Sigmoid colon (tissue), 7 donors: ENCODE measurements around the gene CLSTN2. TPM values are rescaled to one million over a fixed set of nuclear protein-coding genes. Genes with fewer than 3 reads are reported as not detected.

Source experiments
- DNase-seq: peaks from one replicate; pipeline ENCODE4 v3.0.0-alpha.2; 2019
- H3K27ac ChIP-seq, 4 donors: fragments of 200-600 bp; sonication (generic); one replicate each; pipeline ENCODE4 v1.5.1; 2016 to 2019; ENCODE audit warnings: mild to moderate bottlenecking in 1 of 4
- H3K27me3 ChIP-seq, 3 donors: fragments of 200-600 bp; sonication (generic); one replicate each; pipeline ENCODE4 v1.5.1; 2019; ENCODE audit warnings: mild to moderate bottlenecking in 1 of 3
- H3K36me3 ChIP-seq, 4 donors: fragments of 200-600 bp; sonication (generic); one replicate each; pipeline ENCODE4 v1.5.1; 2016 to 2019
- H3K4me1 ChIP-seq, 4 donors: fragments of 200-600 bp; sonication (generic); one replicate each; pipeline ENCODE4 v1.5.1; 2017 to 2019
- H3K4me3 ChIP-seq, 4 donors: fragments of 200-600 bp; sonication (generic); one replicate each; pipeline ENCODE4 v1.5.1; 2017 to 2019; ENCODE audit warnings: mild to moderate bottlenecking in 2 of 4, moderate library complexity in 1 of 4
- H3K9me3 ChIP-seq, 4 donors: fragments of 200-600 bp in 3 of 4; sonication (generic) in 3 of 4; one replicate each; pipeline versions ENCODE4 v1.5.1 to v1.6.1; 2013 to 2019
- EP300 ChIP-seq, 4 donors: sonication (generic); formaldehyde crosslinking; IDR thresholded peaks; one replicate each; pipeline ENCODE4 v1.6.1; 2017; ENCODE audit warnings: antibody characterized with exemption in 4 of 4
- POLR2A ChIP-seq, 2 donors: fragments of 450-650 bp; IDR thresholded peaks; one replicate each; pipeline ENCODE4 v1.6.1; 2016; ENCODE audit warnings: antibody characterized with exemption in 2 of 2, mild to moderate bottlenecking in 2 of 2, moderate library complexity in 2 of 2
- POLR2AphosphoS5 ChIP-seq, 4 donors: sonication (generic); formaldehyde crosslinking; IDR thresholded peaks; one replicate each; pipeline ENCODE4 v1.6.1; 2017; ENCODE audit warnings: antibody characterized with exemption in 4 of 4
- WGBS, 2 donors: extraction: QIAGEN DNeasy Blood & Tissue Kit; methylation state at CpG; one replicate each; pipeline ENCODE4 v1.1.7; 2013; 5-methylcytosine and 5-hydroxymethylcytosine counted together
- intact Hi-C: fragments of 100-400 bp; cut with DNase I; formaldehyde crosslinking; loops from one replicate; pipeline ENCODE4 v1.15.1; 2023
- polyA plus RNA-seq, 3 donors: library from polyadenylated mRNA; stranded (reverse); fragments of 200-250 nt; gene quantifications; one replicate each; pipeline ENCODE4 v1.2.3, GENCODE V29; 2013
- total RNA-seq, 4 donors: library from RNA; depleted of rRNA; stranded (reverse); fragments of >200 nt; gene quantifications; one replicate each; pipeline ENCODE4 v1.1.0, GENCODE V29; 2016
- TF ChIP-seq, protein P1 (sequence below), 4 experiments: fragments of 450-650 bp in 3 of 4; fragments of 200-600 bp in 1 of 4; IDR thresholded peaks; one replicate each; pipeline ENCODE4 v1.5.1; 2016 to 2019; ENCODE audit warnings: antibody characterized with exemption in 4 of 4, mild to moderate bottlenecking in 3 of 4, moderate library complexity in 2 of 4
- donor health status: healthy with polysubstance abuse.
- donor health status: Bipolar disorder and iron deficiency.
- donor health status: healthy.

The CLSTN2 gene
- total and polyA plus RNA-seq, 7 donors = 0.23 to 8.3 (median 2.7) TPM

DNA sequence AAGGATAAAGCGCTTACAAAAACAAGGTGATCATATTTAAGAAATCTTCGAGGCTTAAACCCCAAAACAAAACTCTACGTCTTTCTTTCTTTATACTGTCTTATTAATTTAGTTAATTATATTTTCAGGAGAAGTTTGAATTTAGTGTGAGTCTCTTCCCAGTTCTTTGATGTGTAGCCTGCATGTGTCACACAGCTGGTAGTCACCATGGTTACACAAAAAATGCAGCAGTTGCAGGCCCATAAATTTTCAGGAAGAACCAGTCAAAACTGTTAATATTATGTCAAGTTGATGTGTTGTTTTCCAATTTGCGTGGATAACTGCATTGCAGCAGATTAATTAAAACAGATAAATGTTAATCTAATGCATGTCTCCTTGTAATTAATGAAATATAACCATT lies 10.4 kb downstream of the CLSTN2 start:
- Histone ChIP-seq H3K9me3 (no peaks in the 10 kb centered on the region), H3K4me3 (no peak overlapping the region), H3K27ac (no peak overlapping the region), H3K27me3 (no peaks in the 10 kb centered on the region), H3K36me3 (no peaks in the 10 kb centered on the region), H3K4me1 (no peaks in the 10 kb centered on the region)
- WGBS, 2 donors = 84 to 85% methylated on average over 4 of the region's 4 CpGs
- TF ChIP-seq EP300 (IDR thresholded peaks at IDR 0.05) = no peak
- TF ChIP-seq POLR2A (IDR thresholded peaks at IDR 0.05) = no peak
- intact Hi-C loops = no loop called here
- DNase-seq = no peak

GRCh38 chr3:139945942-139946341 lies 11.0 kb downstream of the CLSTN2 start:
- no peak overlapping the region for H3K4me3 ChIP-seq
- H3K27ac ChIP-seq = no peak overlapping the region
- H3K9me3 ChIP-seq = no peaks in the 10 kb centered on the region
- DNase-seq = no peak
- intact Hi-C loops = no loop called here
- no peaks in the 10 kb centered on the region for H3K36me3 ChIP-seq
- no peak for TF ChIP-seq EP300 (IDR thresholded peaks at IDR 0.05)
- TF ChIP-seq POLR2AphosphoS5 (IDR thresholded peaks at IDR 0.05) = no peak
- no peak for TF ChIP-seq POLR2A (IDR thresholded peaks at IDR 0.05)
- TF ChIP-seq, protein P1, sequence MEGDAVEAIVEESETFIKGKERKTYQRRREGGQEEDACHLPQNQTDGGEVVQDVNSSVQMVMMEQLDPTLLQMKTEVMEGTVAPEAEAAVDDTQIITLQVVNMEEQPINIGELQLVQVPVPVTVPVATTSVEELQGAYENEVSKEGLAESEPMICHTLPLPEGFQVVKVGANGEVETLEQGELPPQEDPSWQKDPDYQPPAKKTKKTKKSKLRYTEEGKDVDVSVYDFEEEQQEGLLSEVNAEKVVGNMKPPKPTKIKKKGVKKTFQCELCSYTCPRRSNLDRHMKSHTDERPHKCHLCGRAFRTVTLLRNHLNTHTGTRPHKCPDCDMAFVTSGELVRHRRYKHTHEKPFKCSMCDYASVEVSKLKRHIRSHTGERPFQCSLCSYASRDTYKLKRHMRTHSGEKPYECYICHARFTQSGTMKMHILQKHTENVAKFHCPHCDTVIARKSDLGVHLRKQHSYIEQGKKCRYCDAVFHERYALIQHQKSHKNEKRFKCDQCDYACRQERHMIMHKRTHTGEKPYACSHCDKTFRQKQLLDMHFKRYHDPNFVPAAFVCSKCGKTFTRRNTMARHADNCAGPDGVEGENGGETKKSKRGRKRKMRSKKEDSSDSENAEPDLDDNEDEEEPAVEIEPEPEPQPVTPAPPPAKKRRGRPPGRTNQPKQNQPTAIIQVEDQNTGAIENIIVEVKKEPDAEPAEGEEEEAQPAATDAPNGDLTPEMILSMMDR (IDR thresholded peaks at IDR 0.05) = no peak
- H3K4me1 ChIP-seq = no peaks in the 10 kb centered on the region
- no peaks in the 10 kb centered on the region for H3K27me3 ChIP-seq

- DNase-seq = no peak
- intact Hi-C loops = no loop called here
These were observed 13.5 kb downstream of the CLSTN2 start for GRCh38 chr3:139948467-139948866.

DNA sequence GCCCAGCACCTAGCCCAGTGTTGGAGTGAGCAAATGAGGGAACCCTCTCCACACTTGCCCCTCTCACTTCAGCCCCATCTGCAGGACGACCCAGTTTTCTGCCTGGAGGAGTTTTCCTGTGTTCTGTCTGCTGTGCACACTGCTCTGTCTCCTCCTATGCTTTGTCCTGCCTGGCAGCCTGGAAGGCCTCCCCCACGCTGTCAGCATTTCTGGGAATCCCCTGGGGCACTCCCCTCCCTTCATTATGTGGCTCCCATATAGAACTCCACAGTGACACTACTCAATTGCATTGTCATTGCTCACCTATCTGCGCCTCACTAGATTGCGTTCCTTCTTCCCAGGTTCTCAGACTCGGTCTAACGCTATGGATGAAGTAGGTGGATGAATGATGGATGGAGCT lies 13.9 kb downstream of the CLSTN2 start:
- DNase-seq = no peak
- Histone ChIP-seq H3K4me3 (no peak overlapping the region), H3K36me3 (no peaks in the 10 kb centered on the region), H3K4me1 (no peaks in the 10 kb centered on the region), H3K9me3 (no peaks in the 10 kb centered on the region), H3K27ac (no peak overlapping the region), H3K27me3 (no peaks in the 10 kb centered on the region)
- intact Hi-C loops = no loop called here
- TF ChIP-seq POLR2A (IDR thresholded peaks at IDR 0.05) (no peak), POLR2AphosphoS5 (IDR thresholded peaks at IDR 0.05) (no peak), EP300 (IDR thresholded peaks at IDR 0.05) (no peak)
- TF ChIP-seq, protein P1 (IDR thresholded peaks at IDR 0.05) = no peak
- 77 to 80% methylated on average over 6 of the region's 6 CpGs for WGBS, 2 donors

More at GRCh38 chr3:139948467-139948866, 13.5 kb downstream of the CLSTN2 start:
- H3K36me3 ChIP-seq = no peaks in the 10 kb centered on the region
- no peaks in the 10 kb centered on the region for H3K4me1 ChIP-seq
- H3K27ac ChIP-seq = no peak overlapping the region
- no peak overlapping the region for H3K4me3 ChIP-seq
- TF ChIP-seq POLR2AphosphoS5 (IDR thresholded peaks at IDR 0.05) (no peak), EP300 (IDR thresholded peaks at IDR 0.05) (no peak)
- no peaks in the 10 kb centered on the region for H3K9me3 ChIP-seq
- no peaks in the 10 kb centered on the region for H3K27me3 ChIP-seq

DNA sequence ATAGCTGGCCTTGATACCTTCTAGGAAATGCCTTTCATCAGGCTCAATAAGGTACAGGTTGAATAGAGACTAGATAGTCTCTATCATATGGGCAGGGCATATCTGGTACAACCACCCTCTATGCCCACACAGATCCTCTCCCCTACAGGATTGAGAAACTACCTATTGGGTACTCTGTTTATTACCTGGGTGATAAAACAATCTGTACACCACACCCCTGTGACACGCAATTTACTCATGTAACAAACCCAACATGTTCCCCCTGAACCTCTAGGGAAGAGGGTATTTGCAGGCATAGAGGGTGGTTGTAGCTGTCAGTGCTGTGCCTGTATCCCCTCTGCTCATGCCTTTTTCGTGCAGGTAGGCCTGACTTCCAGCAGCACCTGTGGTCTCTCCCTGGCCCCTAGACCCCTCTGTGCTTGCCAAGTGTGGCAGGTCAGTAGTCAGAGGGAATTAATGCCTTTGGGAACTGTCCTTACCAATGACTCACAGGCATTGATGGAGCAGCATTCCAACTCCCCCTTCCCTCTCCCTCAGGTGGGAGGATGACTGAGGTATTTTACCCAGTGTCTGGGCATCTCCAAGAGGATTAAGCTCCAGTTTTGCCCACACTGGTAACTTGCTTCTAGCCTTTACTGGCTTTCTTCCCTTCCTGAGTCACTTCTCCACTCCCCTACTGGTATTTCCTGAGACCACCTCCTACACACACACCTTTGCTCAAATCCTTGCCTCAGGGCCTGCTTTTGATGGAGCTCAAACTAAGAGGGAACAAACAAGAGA lies 18.3 kb downstream of the CLSTN2 start:
- intact Hi-C loops = no loop called here
- no peak overlapping the region for H3K4me3 ChIP-seq
- H3K9me3 ChIP-seq = no peaks in the 10 kb centered on the region
- H3K27ac ChIP-seq = no peak overlapping the region
- TF ChIP-seq EP300 (IDR thresholded peaks at IDR 0.05) (no peak), POLR2A (IDR thresholded peaks at IDR 0.05) (no peak), POLR2AphosphoS5 (IDR thresholded peaks at IDR 0.05) (no peak)
- TF ChIP-seq, protein P1 (IDR thresholded peaks at IDR 0.05) = no peak
- 23 to 65% methylated on average over 2 of the region's 2 CpGs for WGBS, 2 donors
- DNase-seq = no peak
- no peaks in the 10 kb centered on the region for H3K27me3 ChIP-seq
- H3K36me3 ChIP-seq = no peaks in the 10 kb centered on the region
- no peaks in the 10 kb centered on the region for H3K4me1 ChIP-seq
